Activated CD4-positive, alpha-beta T cell treated with anti-CD3 and anti-CD28 coated beads, Interleukin-2, amount 50 U/mL, for 48 hours (primary cell): ENCODE measurements around the gene ZNF410.
"Not testable (repeated sequence)": the region's sequence is repeated elsewhere in the genome, so short reads cannot be mapped to it uniquely, and the experiment has no call there.

Source experiments
- DNase-seq, 2 experiments: peaks; one replicate each; pipeline ENCODE4 v3.0.0-alpha.2; 2020

Gene ZNF410

GRCh38 chr14:73887318-73887616 is 608 bp downstream of the ZNF410 start:
- no peak for DNase-seq

GRCh38 chr14:73887694-73888459 is 1.2 kb downstream of the ZNF410 start:
- DNase-seq, result no peak

GRCh38 chr14:73888460-73888725 is 1.7 kb downstream of the ZNF410 start:
- DNase-seq, result no peak

- no peak for DNase-seq
Measured at GRCh38 chr14:73888971-73889370, 2.3 kb downstream of the ZNF410 start.

- DNase-seq, result no peak
Measured at GRCh38 chr14:73889376-73889775, 2.7 kb downstream of the ZNF410 start.

GRCh38 chr14:73894180-73894687 is 7.6 kb downstream of the ZNF410 start:
- DNase-seq, result not testable (repeated sequence)

- DNase-seq, result no peak
Measured at GRCh38 chr14:73895939-73896338, 9.3 kb downstream of the ZNF410 start.

GRCh38 chr14:73896521-73896920 is 9.9 kb downstream of the ZNF410 start:
- no peak for DNase-seq

- DNase-seq, result no peak
Measured at GRCh38 chr14:73903028-73903427, 16.4 kb downstream of the ZNF410 start.

- DNase-seq, result no peak
Measured at GRCh38 chr14:73909681-73910080, 23.0 kb downstream of the ZNF410 start.

GRCh38 chr14:73913256-73913655 is 26.6 kb downstream of the ZNF410 start:
- DNase-seq, result no peak

GRCh38 chr14:73916324-73916723 is 29.7 kb downstream of the ZNF410 start:
- no peak for DNase-seq

- not testable (repeated sequence) for DNase-seq
Measured at GRCh38 chr14:73919457-73919856, 32.8 kb downstream of the ZNF410 start.

GRCh38 chr14:73924337-73924736 is 37.7 kb downstream of the ZNF410 start:
- no peak for DNase-seq

- no peak for DNase-seq
Measured at GRCh38 chr14:73935666-73936065, 49.0 kb downstream of the ZNF410 start.

GRCh38 chr14:73936548-73936947 is 49.9 kb downstream of the ZNF410 start:
- DNase-seq, result no peak

GRCh38 chr14:73937012-73937411 is 50.4 kb downstream of the ZNF410 start:
- DNase-seq, result no peak

GRCh38 chr14:73942180-73942579 is 55.5 kb downstream of the ZNF410 start:
- no peak for DNase-seq

GRCh38 chr14:73943083-73943482 is 56.4 kb downstream of the ZNF410 start:
- DNase-seq, result no peak

- DNase-seq, result no peak
Measured at GRCh38 chr14:73944432-73945158, 57.9 kb downstream of the ZNF410 start.

GRCh38 chr14:73945159-73945670 is 58.6 kb downstream of the ZNF410 start:
- DNase-seq, result no peak

GRCh38 chr14:73949752-73950734 is 63.4 kb downstream of the ZNF410 start, which contains the start of the genes COQ6 and FAM161B:
Gene COQ6, plus strand, starts transcription at chr14:73950302. Its CDS starts 31 bp downstream, at chr14:73950333.
Gene FAM161B, minus strand, starts transcription at chr14:73950094. Its CDS starts 68 bp downstream, at chr14:73950026.
- DNase-seq, result peak; percentile 90 to 94

- DNase-seq, result no peak
Measured at GRCh38 chr14:73953731-73954130, 67.1 kb downstream of the ZNF410 start.
